ENCODE measurements around the gene OR1D5.
"Not testable (repeated sequence)": the region's sequence is repeated elsewhere in the genome, so short reads cannot be mapped to it uniquely, and the experiment has no call there.

OR1D5 gene, protein sequence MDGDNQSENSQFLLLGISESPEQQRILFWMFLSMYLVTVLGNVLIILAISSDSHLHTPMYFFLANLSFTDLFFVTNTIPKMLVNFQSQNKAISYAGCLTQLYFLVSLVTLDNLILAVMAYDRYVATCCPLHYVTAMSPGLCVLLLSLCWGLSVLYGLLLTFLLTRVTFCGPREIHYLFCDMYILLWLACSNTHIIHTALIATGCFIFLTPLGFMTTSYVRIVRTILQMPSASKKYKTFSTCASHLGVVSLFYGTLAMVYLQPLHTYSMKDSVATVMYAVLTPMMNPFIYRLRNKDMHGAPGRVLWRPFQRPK

GRCh38 chr17:3063507-3063906, at the start of gene OR1D5:
TSS of gene OR1D5 (minus strand) at chr17:3063607. CDS start at chr17:3063607, 0 bp downstream.
- not testable (repeated sequence) for DNase-seq (ENCODE audit: low read depth)

DNA sequence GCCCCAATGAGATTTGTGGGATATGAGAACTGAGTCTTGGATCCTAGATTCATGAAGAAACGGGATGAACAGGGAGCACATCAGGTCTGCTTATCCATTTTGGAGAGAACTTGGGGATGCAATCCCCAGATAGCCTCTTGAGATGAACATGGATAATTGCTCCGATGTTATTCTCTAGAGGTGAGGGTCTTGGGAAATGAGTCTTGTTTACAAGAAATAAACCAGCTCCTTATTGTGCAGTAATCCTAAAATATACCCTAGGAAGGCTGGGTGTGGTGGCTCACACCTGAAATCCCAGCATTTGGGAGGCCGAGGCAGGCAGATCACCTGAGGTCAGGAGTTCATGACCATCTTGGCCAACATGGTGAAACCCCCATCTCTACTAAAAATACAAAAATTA, 40.9 kb upstream of the OR1D5 start, which contains the start of gene OR1D2:
OR1D2 (minus strand) TSS at position 101 of the 400 bp plus-strand sequence. CDS start 11,426 bp downstream, outside the sequence.
- no peak for DNase-seq (ENCODE audit: low read depth)

DNA sequence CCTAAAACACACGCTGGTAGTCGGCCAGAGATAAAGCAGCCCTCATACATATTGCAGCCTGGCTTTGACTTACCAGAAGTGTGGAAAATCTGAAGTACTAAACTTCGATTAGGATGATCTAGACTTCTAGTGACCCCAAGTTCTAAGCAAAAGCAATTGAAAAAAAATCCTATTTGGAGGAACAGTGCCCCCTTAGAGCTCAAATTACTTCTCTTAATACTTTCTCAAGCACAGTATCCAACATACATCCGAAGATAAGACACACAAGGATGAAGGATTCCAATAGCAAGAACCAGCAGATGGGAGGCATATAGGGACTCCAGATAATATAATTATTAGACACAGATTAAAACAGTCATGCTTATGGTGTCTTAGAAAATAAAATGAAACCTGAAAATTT, 10.4 kb upstream of the OR1D5 start:
- not testable (repeated sequence) for DNase-seq (ENCODE audit: low read depth)

- not testable (repeated sequence) for DNase-seq (ENCODE audit: low read depth)
Measured at GRCh38 chr17:3065192-3065591, 1.8 kb upstream of the OR1D5 start.

DNA sequence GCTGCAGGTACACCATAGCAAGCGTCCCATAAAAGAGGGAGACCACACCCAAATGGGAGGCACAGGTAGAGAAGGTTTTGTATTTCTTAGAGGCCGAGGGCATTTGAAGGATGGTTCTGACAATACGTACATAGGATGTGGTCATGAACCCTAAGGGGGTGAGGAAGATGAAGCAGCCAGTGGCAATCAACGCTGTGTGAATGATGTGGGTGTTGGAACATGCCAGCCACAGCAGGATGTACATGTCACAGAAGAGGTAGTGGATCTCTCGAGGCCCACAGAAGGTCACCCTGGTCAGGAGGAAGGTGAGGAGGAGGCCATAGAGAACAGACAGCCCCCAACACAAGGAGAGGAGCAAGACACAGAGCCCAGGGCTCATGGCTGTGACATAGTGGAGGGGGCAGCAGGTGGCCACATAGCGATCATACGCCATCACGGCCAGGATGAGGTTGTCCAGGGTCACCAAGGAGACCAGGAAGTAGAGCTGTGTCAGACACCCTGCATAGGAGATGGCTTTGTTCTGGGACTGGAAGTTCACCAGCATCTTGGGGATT, 506 bp downstream of the OR1D5 start:
- not testable (repeated sequence) for DNase-seq (ENCODE audit: low read depth)

DNA sequence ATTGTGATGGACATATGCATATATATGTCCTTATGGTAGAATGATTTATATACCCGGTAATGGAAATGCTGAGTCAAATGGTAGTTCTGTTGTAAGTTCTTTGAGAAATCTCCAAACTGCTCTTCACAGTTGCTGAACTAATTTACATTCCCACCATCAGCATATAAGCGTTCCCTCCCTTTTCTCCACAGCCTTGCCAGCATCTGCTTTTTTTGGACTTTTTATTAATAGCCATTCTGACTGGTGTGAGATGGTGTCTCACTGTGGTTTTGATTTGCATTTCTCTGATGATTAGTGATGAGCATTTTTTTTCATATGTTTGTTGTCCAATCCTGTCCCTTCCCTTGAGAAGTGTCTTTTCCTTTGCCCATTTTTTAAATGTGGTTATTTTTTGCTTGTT, 8.5 kb downstream of the OR1D5 start:
- not testable (repeated sequence) for DNase-seq (ENCODE audit: low read depth)

DNA sequence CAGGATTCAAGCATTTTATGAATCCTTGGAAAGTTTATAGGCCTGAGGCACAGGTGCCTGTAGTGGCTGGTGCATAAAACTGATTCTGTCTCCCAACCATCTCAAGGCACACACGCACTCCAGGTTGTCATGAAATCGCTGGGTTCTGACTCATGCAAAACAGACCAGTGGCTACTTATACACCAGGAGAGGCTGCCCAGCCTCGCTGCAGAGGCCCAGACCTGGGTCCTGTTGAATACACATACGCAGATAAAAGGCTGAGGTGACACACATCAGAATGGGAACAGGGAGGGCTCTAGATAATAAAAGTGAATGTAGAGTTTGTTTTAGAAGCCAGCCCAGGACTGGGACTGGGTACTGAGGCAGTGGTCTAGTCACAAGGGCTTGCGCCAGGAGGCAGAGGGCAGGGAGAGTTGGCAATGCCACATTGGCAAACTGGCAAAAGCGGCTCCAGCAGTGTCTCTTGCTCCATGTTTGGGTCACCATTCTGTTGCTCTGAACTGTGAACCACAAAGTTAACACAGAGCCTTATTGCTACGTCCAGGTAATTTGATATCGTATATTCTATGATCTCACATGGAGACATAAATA, 13.6 kb downstream of the OR1D5 start:
- no peak for DNase-seq (ENCODE audit: low read depth)

GRCh38 chr17:3048727-3049471, 14.5 kb downstream of the OR1D5 start:
- DNase-seq (ENCODE audit: low read depth): peak; percentile 97

DNA sequence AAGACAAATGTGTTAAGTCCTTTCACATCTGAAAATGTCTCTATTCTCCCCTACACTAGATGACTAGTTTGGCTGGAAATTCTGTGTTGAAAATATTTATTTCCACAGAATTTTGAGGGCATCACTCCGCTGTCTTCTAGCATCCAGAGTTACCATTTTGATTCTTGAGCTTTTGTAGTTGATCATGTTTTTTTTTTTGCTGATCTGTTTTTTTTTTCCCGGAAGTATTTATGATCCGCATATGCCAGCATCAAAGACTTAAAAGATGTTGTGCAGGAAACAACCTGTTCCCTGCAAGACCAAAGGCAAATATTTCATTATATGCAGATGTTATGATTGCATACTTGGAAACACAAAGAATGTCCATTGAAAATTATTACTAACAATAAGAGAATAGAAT, 16.7 kb downstream of the OR1D5 start:
- no peak for DNase-seq (ENCODE audit: low read depth)

- DNase-seq (ENCODE audit: low read depth): no peak
Measured at GRCh38 chr17:3043737-3044365, 19.6 kb downstream of the OR1D5 start.

DNA sequence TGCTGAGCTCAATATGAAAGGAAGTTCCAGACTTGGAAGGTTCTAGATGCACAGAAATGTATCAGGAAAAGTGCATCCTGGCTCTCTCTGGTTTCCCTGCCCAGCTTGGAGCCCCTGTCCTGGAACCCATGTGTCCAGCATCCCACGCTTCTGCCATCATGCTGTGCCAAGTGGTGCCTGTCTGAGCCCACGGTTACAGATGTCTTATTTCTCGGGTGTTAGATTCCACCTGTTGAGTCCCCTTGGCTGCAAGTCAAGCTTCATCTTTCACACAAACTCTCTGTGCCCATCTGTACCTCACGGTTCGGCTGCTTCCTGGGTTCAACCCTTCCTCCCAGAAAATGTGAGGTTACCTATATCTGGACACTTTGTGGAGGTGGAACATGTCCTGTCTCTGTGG, 22.5 kb downstream of the OR1D5 start:
- no peak for DNase-seq (ENCODE audit: low read depth)

GRCh38 chr17:3039736-3040135, 23.7 kb downstream of the OR1D5 start:
- DNase-seq (ENCODE audit: low read depth): no peak

DNA sequence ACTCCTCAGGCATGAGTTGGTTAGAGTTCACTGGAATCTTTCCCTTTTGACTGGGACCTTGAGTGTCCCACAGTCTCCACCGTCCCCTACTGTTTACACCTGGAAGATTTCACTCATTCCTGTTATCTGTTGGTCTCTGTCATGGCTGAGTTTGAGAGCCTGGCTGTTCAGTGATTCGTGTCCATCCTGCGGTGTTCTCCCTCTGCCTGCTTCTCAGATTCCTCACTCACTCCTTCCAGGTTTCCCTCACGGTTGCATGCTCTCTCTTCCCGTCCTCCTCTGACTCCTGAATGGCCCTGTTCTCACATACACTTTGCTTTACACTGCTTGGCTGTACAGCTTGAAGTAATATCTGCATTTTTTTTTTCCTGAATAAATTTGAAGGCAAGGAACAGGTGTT, 24.5 kb downstream of the OR1D5 start:
- DNase-seq (ENCODE audit: low read depth): no peak

GRCh38 chr17:3037259-3037658, 26.1 kb downstream of the OR1D5 start:
- no peak for DNase-seq (ENCODE audit: low read depth)

GRCh38 chr17:3036800-3037199, 26.6 kb downstream of the OR1D5 start:
- DNase-seq (ENCODE audit: low read depth): no peak

DNA sequence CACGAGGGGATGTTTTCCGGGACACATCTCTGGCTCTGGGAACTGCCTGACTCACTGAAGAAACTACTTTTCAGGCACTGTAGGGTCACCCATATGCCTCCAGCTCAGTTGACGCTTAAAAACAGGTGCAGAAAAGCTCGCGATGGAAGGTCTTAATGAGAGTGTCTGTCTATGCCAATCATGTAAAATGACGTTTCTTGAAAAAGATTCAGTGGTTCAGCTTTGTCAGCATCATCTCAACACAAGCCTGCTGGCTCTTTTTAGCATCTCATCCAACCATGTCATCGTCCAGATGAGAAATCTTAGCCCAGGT, 27.5 kb downstream of the OR1D5 start:
- DNase-seq (ENCODE audit: low read depth): no peak

- DNase-seq (ENCODE audit: low read depth): no peak
Measured at GRCh38 chr17:3035256-3035967, 28.0 kb downstream of the OR1D5 start.

- DNase-seq (ENCODE audit: low read depth): no peak
Measured at GRCh38 chr17:3034578-3034920, 28.9 kb downstream of the OR1D5 start.

DNA sequence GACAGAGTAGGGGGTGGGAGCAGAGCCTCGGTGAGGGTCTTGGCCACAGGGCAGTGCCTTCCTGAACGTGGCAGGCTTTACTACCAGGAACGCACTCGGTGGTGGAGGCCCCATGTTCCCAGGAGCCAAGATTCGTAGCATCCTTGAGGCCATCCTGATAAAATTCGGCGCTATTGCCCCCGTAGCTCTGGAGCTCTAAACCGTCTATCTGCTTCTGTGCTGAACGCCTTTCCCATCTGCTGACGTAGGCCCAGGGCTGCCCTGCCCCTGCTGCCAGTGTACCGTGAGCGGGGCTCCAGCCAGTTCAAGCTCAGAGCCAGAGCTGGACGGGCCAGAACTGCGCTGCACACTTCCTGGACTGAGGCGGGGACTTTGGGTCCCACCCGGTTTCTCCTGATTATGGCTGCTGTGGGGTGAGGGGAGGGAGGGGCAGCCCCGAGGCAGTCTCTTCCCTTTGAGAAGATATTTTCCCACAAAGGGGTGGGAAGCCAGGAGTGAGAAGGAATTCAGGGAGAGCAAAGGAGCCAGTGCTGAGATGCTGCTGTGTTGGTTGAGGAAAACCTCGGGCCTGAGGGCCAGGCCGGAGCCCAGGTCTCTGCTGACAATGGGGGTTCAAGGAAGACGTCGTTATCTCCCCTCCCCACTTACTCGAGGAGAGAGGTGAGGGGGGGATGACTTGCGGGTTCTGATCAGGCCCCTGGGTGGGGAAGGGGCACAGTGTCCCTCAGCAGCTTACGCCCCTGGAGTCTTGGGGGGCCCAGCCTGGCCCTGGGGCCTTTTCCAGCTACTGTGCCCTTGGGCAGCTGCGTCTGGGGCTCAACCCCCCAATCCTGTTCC, 29.4 kb downstream of the OR1D5 start:
- no peak for DNase-seq (ENCODE audit: low read depth)

GRCh38 chr17:3033248-3033640, 30.2 kb downstream of the OR1D5 start:
- DNase-seq (ENCODE audit: low read depth): no peak

Measured in fibroblast of the conjunctiva (primary cell).